GM20431 (cell line): ENCODE data around the gene MAP4K1.

Experiments
- in situ Hi-C: fragments of 300-500 bp; cut with MseI, MboI; formaldehyde crosslinking; loops from one replicate; pipeline ENCODE4 v1.15.0; 2020; ENCODE audit warnings: low sequenced_read_pairs; ENCODE audit not compliant: unreplicated experiment

The MAP4K1 gene

GRCh38 chr19:38653028-38653571 is 35.3 kb upstream of the MAP4K1 start:
- in situ Hi-C loops, result no loop called here

GRCh38 chr19:38650911-38651584 is 33.3 kb upstream of the MAP4K1 start:
- in situ Hi-C loops, result no loop called here

DNA sequence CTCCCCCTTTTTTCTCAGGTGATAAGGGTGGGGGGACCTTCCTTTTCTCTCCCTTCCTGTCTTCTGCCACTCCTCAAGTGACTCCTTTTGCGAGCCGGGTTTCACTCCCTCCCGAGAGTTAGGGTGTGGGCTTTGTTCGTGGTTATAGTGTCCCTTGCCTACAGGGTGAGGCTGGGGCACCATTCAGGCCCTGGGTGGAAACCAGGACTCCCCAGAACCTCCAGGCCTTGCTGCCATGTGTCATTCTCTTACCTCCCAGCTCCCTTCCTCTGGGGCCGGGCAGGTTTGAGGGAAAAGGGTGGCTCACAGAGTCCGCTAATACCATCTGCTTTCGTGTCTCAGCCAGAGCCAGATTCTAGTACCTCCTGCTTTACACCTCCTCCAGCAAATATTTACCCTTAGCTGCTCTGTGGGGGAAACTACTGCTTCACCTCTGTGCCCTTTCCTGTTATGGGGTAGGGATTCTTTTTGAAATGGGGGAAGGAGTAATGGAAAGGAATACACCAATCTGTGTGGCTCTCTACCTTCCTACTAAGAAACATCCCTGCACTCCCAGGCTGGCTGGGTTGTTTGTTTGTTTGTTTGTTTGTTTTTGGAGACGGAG is 32.5 kb upstream of the MAP4K1 start:
- in situ Hi-C loops, result no loop called here

DNA sequence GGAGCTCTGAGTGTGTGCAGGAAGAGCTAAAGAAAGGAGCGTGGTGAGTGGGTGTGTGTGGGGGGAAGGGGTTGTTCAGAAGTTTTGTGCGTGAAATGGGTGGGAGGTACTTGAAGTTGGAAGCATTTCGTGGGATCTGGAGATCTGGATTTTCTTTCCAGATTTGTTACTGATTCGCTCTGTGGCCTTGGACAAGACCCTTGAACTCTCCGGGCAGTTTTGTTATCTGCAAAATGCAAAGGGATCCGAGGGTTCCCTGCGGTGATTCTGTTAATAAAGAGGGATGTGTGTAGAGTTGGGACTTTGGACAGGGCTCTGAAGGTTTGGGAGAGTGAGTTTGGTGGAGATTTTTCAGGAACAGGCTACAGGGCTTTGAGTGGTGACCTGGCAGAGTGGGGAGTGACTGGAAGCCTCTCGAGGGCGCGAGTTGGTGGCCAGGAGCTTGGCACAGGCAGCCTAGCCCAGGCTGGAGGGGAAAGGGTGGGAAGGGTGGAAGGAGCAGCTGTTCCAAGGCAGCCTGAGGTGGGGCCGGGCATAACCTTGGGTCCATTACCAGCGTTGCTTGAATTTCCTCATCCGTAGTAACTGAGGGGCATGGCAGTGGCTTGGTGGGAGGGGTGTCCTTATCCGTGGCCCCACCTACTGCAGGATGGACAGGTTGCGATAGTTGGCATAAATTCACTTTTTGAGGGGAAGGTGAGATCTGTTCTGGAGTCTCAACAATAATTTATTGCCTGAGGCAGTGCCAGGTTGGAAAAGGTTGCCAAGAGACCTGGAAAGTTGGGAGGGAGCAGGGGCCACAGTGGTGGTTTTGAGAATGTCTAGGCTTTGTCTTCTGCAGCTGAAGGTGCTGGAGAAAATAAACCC is 31.8 kb upstream of the MAP4K1 start:
- in situ Hi-C loops, result no loop called here

DNA sequence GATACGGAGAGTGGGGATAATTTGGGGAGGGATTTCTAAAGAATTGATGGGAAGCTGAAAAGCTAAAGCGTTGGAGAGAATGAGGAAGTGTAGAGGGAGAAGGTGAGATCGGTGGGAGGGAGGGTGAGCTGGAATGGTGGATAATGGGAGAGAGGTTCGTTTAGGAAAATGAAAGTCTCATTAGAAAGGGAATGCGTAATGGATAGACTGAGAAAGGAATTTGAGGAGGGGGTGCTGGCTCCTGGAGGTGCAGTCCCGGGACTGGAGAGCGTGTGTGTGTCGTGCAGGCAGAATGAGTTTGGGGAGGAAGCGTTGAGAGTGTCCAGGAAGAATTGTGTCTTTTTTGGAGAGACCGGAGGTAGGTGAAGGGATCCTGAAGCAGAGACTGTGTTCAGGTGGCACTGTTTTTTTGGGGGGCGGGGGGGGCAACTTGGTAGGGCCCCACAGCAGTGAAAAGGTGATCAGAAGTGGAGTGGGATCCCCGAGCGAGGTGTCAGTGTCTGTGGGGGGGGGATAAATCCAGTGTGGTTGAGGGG is 31.1 kb upstream of the MAP4K1 start:
- in situ Hi-C loops, result no loop called here

DNA sequence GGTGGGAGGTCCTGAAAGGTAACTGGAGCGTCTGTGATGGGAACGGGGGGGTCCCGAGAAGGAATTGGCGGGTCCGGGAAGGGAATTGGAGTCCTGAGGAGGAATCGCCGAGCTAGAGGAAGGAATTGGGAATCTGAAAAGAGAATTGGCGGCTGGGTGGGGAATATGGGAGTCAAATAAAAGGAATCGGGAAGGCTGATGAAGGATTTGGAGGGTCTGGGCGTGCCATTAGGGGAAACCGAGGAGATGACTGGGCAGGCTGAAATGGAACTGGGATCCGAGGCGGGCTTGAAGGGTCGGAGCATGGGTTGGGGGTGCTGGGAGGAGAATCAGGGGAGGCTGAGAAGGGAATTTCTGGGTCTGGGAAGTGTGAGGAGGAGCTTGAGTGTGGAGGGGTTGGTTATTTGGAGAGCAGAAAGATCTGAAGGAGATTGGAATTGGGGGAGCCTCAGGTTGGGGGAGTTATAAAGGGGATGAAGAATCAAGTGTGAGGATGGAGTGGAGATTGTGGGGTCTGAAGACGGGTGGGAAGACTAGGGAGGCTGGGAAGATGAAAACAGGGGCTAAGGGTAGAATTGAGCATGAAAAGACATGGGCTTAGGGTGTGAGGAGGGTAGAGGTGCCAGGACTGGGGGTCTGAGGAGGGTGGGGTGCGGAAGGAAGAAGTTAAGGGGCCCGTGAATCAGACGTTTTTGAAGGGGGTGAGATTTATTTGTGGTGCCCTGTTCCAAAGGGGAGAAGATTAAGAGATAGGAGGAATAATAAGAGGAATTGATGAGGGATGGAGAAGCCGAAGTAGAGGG is 30.4 kb upstream of the MAP4K1 start:
- in situ Hi-C loops, result no loop called here

- in situ Hi-C loops, result no loop called here
Observed at GRCh38 chr19:38647368-38647965, 29.7 kb upstream of the MAP4K1 start, which contains the start of gene ACTN4. ACTN4 (plus strand) TSS chr19:38647649; CDS start chr19:38647746, 97 bp downstream.

- in situ Hi-C loops, result no loop called here
Observed at GRCh38 chr19:38644719-38645118, 27.0 kb upstream of the MAP4K1 start.

DNA sequence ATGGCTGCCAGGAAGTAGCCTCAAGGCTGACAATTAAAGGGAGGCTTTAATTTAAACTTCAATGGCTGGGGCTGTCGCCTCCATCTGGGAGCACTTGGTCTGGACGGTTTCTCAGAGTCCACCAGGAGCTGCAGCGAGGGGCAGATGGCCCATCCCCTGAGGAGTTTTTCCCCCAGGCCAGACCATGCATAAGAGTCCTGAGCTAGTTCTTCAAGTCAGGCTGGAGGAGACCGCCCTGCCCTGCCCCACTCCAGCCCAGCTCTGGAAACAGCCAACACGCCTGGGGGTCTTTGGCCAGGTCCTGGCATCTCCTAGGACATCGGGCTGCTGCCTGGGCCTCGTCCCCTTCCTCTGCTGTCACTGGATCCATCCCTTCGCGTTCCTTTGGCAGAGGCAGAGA is 24.4 kb upstream of the MAP4K1 start:
- in situ Hi-C loops, result no loop called here

DNA sequence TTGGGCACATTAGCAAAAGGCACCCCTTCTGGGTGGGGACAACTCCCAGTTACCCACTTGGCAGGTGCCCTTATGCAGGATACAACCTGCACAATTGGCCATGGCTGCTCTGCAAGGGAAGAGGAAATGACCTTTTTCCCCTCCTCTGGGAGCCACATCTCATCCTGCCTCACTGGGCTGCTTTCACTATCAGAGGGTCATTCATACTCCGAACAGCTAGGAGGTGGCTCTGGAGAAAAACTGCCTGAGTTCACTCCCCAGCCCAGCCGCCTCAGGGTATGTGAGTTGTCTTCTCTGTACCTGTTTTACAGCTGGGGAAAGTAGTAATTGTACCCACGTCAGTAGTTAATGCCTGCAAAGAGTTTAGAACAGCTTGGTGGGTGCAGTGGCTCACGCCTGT is 22.6 kb upstream of the MAP4K1 start:
- in situ Hi-C loops, result no loop called here

GRCh38 chr19:38639679-38640078 is 21.9 kb upstream of the MAP4K1 start:
- in situ Hi-C loops, result no loop called here

DNA sequence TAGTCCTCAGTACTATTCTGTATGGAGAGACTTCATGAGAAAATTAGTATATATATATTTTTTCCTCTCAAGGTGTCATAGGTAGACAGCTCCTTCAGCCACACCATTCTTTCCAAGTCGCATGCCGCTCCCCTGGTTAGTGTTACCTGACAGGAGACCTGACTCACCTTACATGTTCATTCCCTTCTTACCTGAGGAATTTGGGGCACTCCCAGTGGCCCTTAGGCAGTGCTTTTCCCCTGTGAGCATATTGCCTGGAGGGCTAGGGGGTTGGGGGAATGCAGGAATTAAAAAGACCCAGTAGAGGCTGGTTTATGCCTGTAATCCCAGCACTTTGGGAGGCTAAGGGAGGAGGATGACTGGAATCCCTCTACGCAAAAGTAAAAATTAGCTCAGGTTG is 20.7 kb upstream of the MAP4K1 start:
- in situ Hi-C loops, result no loop called here

DNA sequence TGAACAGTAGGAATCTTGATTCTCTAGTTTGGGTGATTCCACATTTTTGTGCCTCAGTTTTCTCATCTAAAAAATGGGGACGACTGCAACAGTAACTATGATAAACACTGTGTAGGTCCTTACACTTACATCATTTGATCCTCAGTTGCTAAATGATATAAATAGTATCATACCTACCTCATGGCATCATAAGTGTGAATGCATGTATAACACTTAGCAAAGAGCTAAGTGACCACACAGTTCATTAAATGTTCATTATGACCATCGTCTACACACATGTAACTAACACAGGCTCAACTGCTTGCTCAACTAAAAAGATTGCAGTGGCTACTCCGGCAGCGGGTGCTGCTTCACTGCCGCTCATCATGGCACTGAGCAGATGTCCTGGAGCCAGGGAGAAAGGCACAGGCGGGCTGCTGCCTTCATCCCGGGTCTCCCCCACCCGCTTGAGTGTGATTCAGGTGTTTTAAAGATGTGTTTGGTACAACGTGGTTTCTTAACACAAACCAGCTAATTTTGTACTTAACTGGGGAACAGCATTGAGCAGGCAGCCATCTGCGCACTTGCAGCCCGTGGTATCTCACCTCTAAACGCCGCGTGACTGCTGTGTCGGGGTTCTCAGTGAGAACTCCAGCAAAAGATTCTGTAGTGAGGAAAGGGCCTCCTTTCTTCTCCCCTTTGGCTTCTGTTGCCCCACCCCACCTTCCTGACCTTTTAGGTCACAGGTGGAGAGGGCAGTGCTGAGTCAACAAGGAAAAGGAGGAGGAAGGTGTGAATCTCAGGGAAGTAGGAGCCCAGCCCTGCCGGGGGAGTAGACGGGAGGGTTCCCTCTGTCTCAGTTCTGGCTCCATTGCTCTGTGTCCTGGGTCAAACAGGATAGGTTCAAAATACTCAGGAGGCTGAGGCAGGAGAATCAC is 18.0 kb upstream of the MAP4K1 start:
- in situ Hi-C loops, result no loop called here

GRCh38 chr19:38634757-38635482 is 17.2 kb upstream of the MAP4K1 start:
- in situ Hi-C loops, result loop anchor here (5.0 kb wide), 1 partner anchor 88 kb away; no protein-coding TSS in a partner anchor

GRCh38 chr19:38632476-38633213 is 14.9 kb upstream of the MAP4K1 start:
- in situ Hi-C loops, result loop anchor here (5.0 kb wide), 1 partner anchor 85 kb away; no protein-coding TSS in a partner anchor

GRCh38 chr19:38631811-38632475 is 14.2 kb upstream of the MAP4K1 start:
- in situ Hi-C loops, result loop anchor here (5.0 kb wide), 1 partner anchor 85 kb away; no protein-coding TSS in a partner anchor
